Sigmoid colon (tissue), 4 donors: Measurements from ENCODE around the gene DSCAML1.

ENCODE experiments used
- CTCF ChIP-seq, 4 experiments: fragments of 450-650 bp in 3 of 4; fragments of 200-600 bp in 1 of 4; IDR thresholded peaks; one replicate each; pipeline ENCODE4 v1.5.1; 2016 to 2019; ENCODE audit warnings: antibody characterized with exemption in 4 of 4, mild to moderate bottlenecking in 3 of 4, moderate library complexity in 2 of 4
- EP300 ChIP-seq, 4 donors: sonication (generic); formaldehyde crosslinking; IDR thresholded peaks; one replicate each; pipeline ENCODE4 v1.6.1; 2017; ENCODE audit warnings: antibody characterized with exemption in 4 of 4
- POLR2A ChIP-seq, 2 donors: fragments of 450-650 bp; IDR thresholded peaks; one replicate each; pipeline ENCODE4 v1.6.1; 2016; ENCODE audit warnings: antibody characterized with exemption in 2 of 2, mild to moderate bottlenecking in 2 of 2, moderate library complexity in 2 of 2
- POLR2AphosphoS5 ChIP-seq, 4 donors: sonication (generic); formaldehyde crosslinking; IDR thresholded peaks; one replicate each; pipeline ENCODE4 v1.6.1; 2017; ENCODE audit warnings: antibody characterized with exemption in 4 of 4

GRCh38 chr11:117620086-117620485 lies 176.9 kb downstream of the DSCAML1 start:
- TF ChIP-seq CTCF (IDR thresholded peaks at IDR 0.05): no peak
- TF ChIP-seq POLR2AphosphoS5 (IDR thresholded peaks at IDR 0.05): no peak
- no peak for TF ChIP-seq EP300 (IDR thresholded peaks at IDR 0.05)
- no peak for TF ChIP-seq POLR2A (IDR thresholded peaks at IDR 0.05)
